Occipital lobe (tissue), 2 donors: Measurements from ENCODE around the gene CLCNKA. TPM values are rescaled to one million over a fixed set of nuclear protein-coding genes. Genes with fewer than 3 reads are reported as not detected.
A peak's percentile ranks its signal among the peaks of the same experiment; 100 is the strongest.
"Not testable (repeated sequence)": the region's sequence is repeated elsewhere in the genome, so short reads cannot be mapped to it uniquely, and the experiment has no call there.

ENCODE experiments used
- DNase-seq: peaks from one replicate; lab custom pipeline; 2025; lab: John Stamatoyannopoulos, UW
- total RNA-seq: library from RNA; depleted of rRNA; stranded (reverse); fragments of >200 nt; gene quantifications from one replicate; pipeline ENCODE4 v1.2.3, GENCODE V29; 2014

The CLCNKA gene
- total RNA-seq, 1 donor from 2014 or later = not detected

- no peak for DNase-seq
Measured at GRCh38 chr1:16042096-16042495, 20.3 kb downstream of the CLCNKA start.

GRCh38 chr1:16042654-16043053 is 20.8 kb downstream of the CLCNKA start:
- not testable (repeated sequence) for DNase-seq

- no peak for DNase-seq
Measured at GRCh38 chr1:16043521-16043920, 21.7 kb downstream of the CLCNKA start, which contains the start of gene CLCNKB. Gene CLCNKB, plus strand, starts transcription at chr1:16043782. Its CDS starts 711 bp downstream, at chr1:16044493.

- DNase-seq = no peak
Measured at GRCh38 chr1:16043950-16044349, 22.1 kb downstream of the CLCNKA start.

GRCh38 chr1:16046842-16047241 is 25.0 kb downstream of the CLCNKA start:
- DNase-seq = no peak

GRCh38 chr1:16047791-16048475 is 26.1 kb downstream of the CLCNKA start:
- no peak for DNase-seq

- no peak for DNase-seq
Measured at GRCh38 chr1:16048573-16049189, 26.8 kb downstream of the CLCNKA start.

- DNase-seq = no peak
Measured at GRCh38 chr1:16050328-16050727, 28.5 kb downstream of the CLCNKA start.

- no peak for DNase-seq
Measured at GRCh38 chr1:16051039-16051438, 29.2 kb downstream of the CLCNKA start.

GRCh38 chr1:16051949-16052348 is 30.1 kb downstream of the CLCNKA start:
- not testable (repeated sequence) for DNase-seq

- DNase-seq = no peak
Measured at GRCh38 chr1:16053781-16054502, 32.1 kb downstream of the CLCNKA start.

GRCh38 chr1:16054598-16055540 is 33.0 kb downstream of the CLCNKA start:
- DNase-seq = no peak

GRCh38 chr1:16055613-16056520 is 34.0 kb downstream of the CLCNKA start:
- peak; percentile 36 for DNase-seq

GRCh38 chr1:16056521-16056912 is 34.7 kb downstream of the CLCNKA start:
- DNase-seq = not testable (repeated sequence)

- DNase-seq = not testable (repeated sequence)
Measured at GRCh38 chr1:16057314-16057915, 35.6 kb downstream of the CLCNKA start.

- DNase-seq = not testable (repeated sequence)
Measured at GRCh38 chr1:16058394-16059120, 36.7 kb downstream of the CLCNKA start.

- no peak for DNase-seq
Measured at GRCh38 chr1:16061266-16061665, 39.4 kb downstream of the CLCNKA start.

GRCh38 chr1:16061989-16062686 is 40.3 kb downstream of the CLCNKA start:
- DNase-seq = not testable (repeated sequence)
